Neuronal stem cell (in vitro differentiated cells): ENCODE results near the gene KRT9.
"Not testable (repeated sequence)": the region's sequence is repeated elsewhere in the genome, so short reads cannot be mapped to it uniquely, and the experiment has no call there.

Experiments used
- DNase-seq: peaks from one replicate; pipeline ENCODE4 v3.0.0-alpha.2; 2013; ENCODE audit warnings: low spot score
- H2AFZ ChIP-seq: one replicate; pipeline ENCODE4 v1.6.1; 2013; ENCODE audit warnings: mild to moderate bottlenecking, low read length, inconsistent platforms
- H2AK5ac ChIP-seq: 2 replicates; pipeline ENCODE4 v1.6.1; 2013; ENCODE audit warnings: low read depth, mild to moderate bottlenecking, inconsistent platforms, low read length, moderate library complexity, mixed read lengths
- H2BK120ac ChIP-seq: 2 replicates; pipeline ENCODE4 v1.6.1; 2013; ENCODE audit warnings: low read depth, mild to moderate bottlenecking, inconsistent platforms, low read length, moderate library complexity, mixed read lengths
- H2BK12ac ChIP-seq: one replicate; pipeline ENCODE4 v1.6.1; 2013; ENCODE audit warnings: low read length, inconsistent platforms
- H2BK15ac ChIP-seq: 2 replicates; pipeline ENCODE4 v1.6.1; 2013; ENCODE audit warnings: mild to moderate bottlenecking, low read length, inconsistent platforms, mixed read lengths
- H2BK5ac ChIP-seq: one replicate; pipeline ENCODE4 v1.6.1; 2013; ENCODE audit warnings: inconsistent platforms, mild to moderate bottlenecking, low read length, moderate library complexity
- H3K14ac ChIP-seq: one replicate; pipeline ENCODE4 v1.6.1; 2013; ENCODE audit warnings: low read length, inconsistent platforms
- H3K18ac ChIP-seq: 2 replicates; pipeline ENCODE4 v1.6.1; 2013; ENCODE audit warnings: low read length, inconsistent platforms
- H3K23ac ChIP-seq: 2 replicates; pipeline ENCODE4 v1.6.1; 2013; ENCODE audit warnings: low read depth, mild to moderate bottlenecking, mixed read lengths, low read length, inconsistent platforms; ENCODE audit not compliant: poor library complexity
- H3K27ac ChIP-seq: replicated peaks from 3 replicates; pipeline ENCODE4 v1.5.1; 2013; ENCODE audit warnings: low read length, inconsistent platforms
- H3K27me3 ChIP-seq, 3 experiments: 2 replicates each; pipeline ENCODE4 v1.6.1; 2013; ENCODE audit warnings: low read length in 3 of 3, mild to moderate bottlenecking in 2 of 3, inconsistent platforms in 1 of 3, low read depth in 1 of 3, mixed read lengths in 1 of 3, moderate library complexity in 1 of 3; ENCODE audit not compliant: control insufficient read depth in 3 of 3, insufficient read depth in 3 of 3
- H3K36me3 ChIP-seq, 2 donors: replicated peaks in 1 of 2; 2 replicates each; pipeline ENCODE4 v1.6.1; 2013; ENCODE audit warnings: low read length in 2 of 2; ENCODE audit not compliant: control insufficient read depth in 2 of 2, insufficient read depth in 2 of 2
- H3K4ac ChIP-seq: 2 replicates; pipeline ENCODE4 v1.6.1; 2013; ENCODE audit warnings: inconsistent platforms, mild to moderate bottlenecking, low read length, moderate library complexity
- H3K4me1 ChIP-seq, 2 donors: 1 replicate in 1 of 2; 2 replicates in 1 of 2; pipeline ENCODE4 v1.6.1; 2013; ENCODE audit warnings: low read length in 2 of 2, low read depth in 1 of 2; ENCODE audit not compliant: control insufficient read depth in 2 of 2, insufficient read depth in 1 of 2
- H3K4me2 ChIP-seq: one replicate; pipeline ENCODE4 v1.6.1; 2013; ENCODE audit warnings: mild to moderate bottlenecking, low read length, inconsistent platforms; ENCODE audit not compliant: insufficient read depth, poor library complexity, severe bottlenecking
- H3K4me3 ChIP-seq, 2 donors: 2 replicates each; pipeline ENCODE4 v1.5.1; 2013; ENCODE audit warnings: low read length in 2 of 2, mild to moderate bottlenecking in 2 of 2, inconsistent platforms in 1 of 2, moderate library complexity in 1 of 2
- H3K79me1 ChIP-seq: one replicate; pipeline ENCODE4 v1.6.1; 2013; ENCODE audit warnings: low read depth, mild to moderate bottlenecking, inconsistent platforms, low read length, moderate library complexity
- H3K9ac ChIP-seq: one replicate; pipeline ENCODE4 v1.6.1; 2013; ENCODE audit warnings: mild to moderate bottlenecking, low read depth, low read length, inconsistent platforms; ENCODE audit not compliant: poor library complexity
- H3K9me3 ChIP-seq, 2 donors: replicated peaks in 1 of 2; 2 replicates each; pipeline versions ENCODE3 to v1.6.1; 2013; ENCODE audit warnings: low read length in 2 of 2, mild to moderate bottlenecking in 2 of 2, inconsistent platforms in 1 of 2, low read depth in 1 of 2, mixed read lengths in 1 of 2, moderate library complexity in 1 of 2; ENCODE audit not compliant: control insufficient read depth in 2 of 2, insufficient read depth in 1 of 2
- H4K8ac ChIP-seq: one replicate; pipeline ENCODE4 v1.6.1; 2013; ENCODE audit warnings: low read depth, mild to moderate bottlenecking, inconsistent platforms, low read length, moderate library complexity
- H4K91ac ChIP-seq: one replicate; pipeline ENCODE4 v1.6.1; 2013; ENCODE audit warnings: low read length, low read depth, mild to moderate bottlenecking, inconsistent platforms; ENCODE audit not compliant: poor library complexity
- WGBS, 2 donors: extraction: QIAGEN DNeasy Blood & Tissue Kit; methylation state at CpG; one replicate each; pipeline ENCODE4 v1.1.7; 2013; ENCODE audit warnings: missing lambda C conversion rate in 2 of 2, mixed read lengths in 1 of 2; ENCODE audit not compliant: insufficient read length in 2 of 2, insufficient replicate concordance in 1 of 2; ENCODE audit errors: extremely low coverage in 2 of 2; 5-methylcytosine and 5-hydroxymethylcytosine counted together

Gene KRT9

GRCh38 chr17:41617698-41618097 lies 45.8 kb upstream of the KRT9 start:
- no peak overlapping the region for H4K91ac ChIP-seq
- H4K8ac ChIP-seq: peak overlapping the region; percentile 1
- DNase-seq: no peak
- peak overlapping the region; percentile 100 for H2AK5ac ChIP-seq
- H3K79me1 ChIP-seq: no peaks in the 10 kb centered on the region
- no peak overlapping the region for H2BK120ac ChIP-seq
- no peaks in the 10 kb centered on the region for H3K36me3 ChIP-seq
- peak overlapping the region; percentile 44 for H2BK5ac ChIP-seq
- peaks cover 0 to 2% (median 0%) of the 10 kb centered on the region in 3 experiments for H3K27me3 ChIP-seq
- H3K23ac ChIP-seq: no peak overlapping the region
- H2BK15ac ChIP-seq: peak overlapping the region; percentile 40
- H3K4me2 ChIP-seq: no peak overlapping the region
- peak overlapping the region; percentile 4 for H3K14ac ChIP-seq
- H3K4ac ChIP-seq: no peak overlapping the region
- peaks cover 0 to 11% of the 10 kb centered on the region in 2 donors for H3K4me1 ChIP-seq
- peak overlapping the region; percentile 44 for H3K18ac ChIP-seq
- H2BK12ac ChIP-seq: peak overlapping the region; percentile 41
- H3K27ac ChIP-seq: no peak overlapping the region
- H3K9ac ChIP-seq: peak overlapping the region; percentile 60
- H3K4me3 ChIP-seq: no peak overlapping the region
- no peak overlapping the region for H2AFZ ChIP-seq
- WGBS, 2 donors: no CpG with 5 or more reads among the region's 11 CpGs
- no peaks in the 10 kb centered on the region for H3K9me3 ChIP-seq

- Histone ChIP-seq H4K91ac (peak overlapping the region; percentile 97), H3K27me3 (no peaks in the 10 kb centered on the region), H2AFZ (no peak overlapping the region), H3K23ac (no peak overlapping the region), H3K14ac (no peak overlapping the region), H3K4ac (no peak overlapping the region), H3K18ac (peak overlapping the region; percentile 83), H3K4me1 (peaks cover 0 to 11% of the 10 kb centered on the region in 2 donors), H3K79me1 (no peaks in the 10 kb centered on the region), H4K8ac (peak overlapping the region; percentile 93), H2BK15ac (peak overlapping the region; percentile 40), H3K4me3 (no peak overlapping the region), H3K9ac (peak overlapping the region; percentile 81), H2BK120ac (peak overlapping the region; percentile 10), H3K27ac (no peak overlapping the region), H3K9me3 (no peaks in the 10 kb centered on the region), H2BK5ac (peak overlapping the region; percentile 44), H2BK12ac (peak overlapping the region; percentile 49), H3K4me2 (no peak overlapping the region), H3K36me3 (no peaks in the 10 kb centered on the region), H2AK5ac (peak overlapping the region; percentile 100)
- WGBS, 2 donors: no CpG with 5 or more reads among the region's 3 CpGs
- no peak for DNase-seq
Measured at GRCh38 chr17:41617136-41617535, 45.3 kb upstream of the KRT9 start.

GRCh38 chr17:41616486-41616885 lies 44.6 kb upstream of the KRT9 start:
- H3K4me3 ChIP-seq, H3K9me3 ChIP-seq, H2BK5ac ChIP-seq, H3K4ac ChIP-seq, H3K79me1 ChIP-seq, H3K9ac ChIP-seq, H3K27ac ChIP-seq, H3K4me2 ChIP-seq, H2AFZ ChIP-seq, H3K27me3 ChIP-seq, H3K36me3 ChIP-seq, H3K23ac ChIP-seq, H3K14ac ChIP-seq, DNase-seq: not testable (repeated sequence)
- H3K4me1 ChIP-seq: peaks cover 0 to 11% of the 10 kb centered on the region in 2 donors
- peak overlapping the region; percentile 10 for H2BK120ac ChIP-seq
- peak overlapping the region; percentile 83 for H3K18ac ChIP-seq
- H2AK5ac ChIP-seq: peak overlapping the region; percentile 100
- peak overlapping the region; percentile 46 for H2BK12ac ChIP-seq
- H4K8ac ChIP-seq: peak overlapping the region; percentile 93
- H2BK15ac ChIP-seq: peak overlapping the region; percentile 40
- WGBS, 2 donors: no CpG with 5 or more reads among the region's 4 CpGs
- peak overlapping the region; percentile 97 for H4K91ac ChIP-seq

GRCh38 chr17:41615454-41615853 lies 43.6 kb upstream of the KRT9 start:
- Histone ChIP-seq H3K4me3 (no peak overlapping the region), H2BK120ac (no peak overlapping the region), H3K4me1 (peaks cover 0 to 11% of the 10 kb centered on the region in 2 donors), H3K79me1 (no peaks in the 10 kb centered on the region), H2BK12ac (no peak overlapping the region), H3K27me3 (no peaks in the 10 kb centered on the region), H2AFZ (no peak overlapping the region), H3K18ac (no peak overlapping the region), H3K4ac (no peak overlapping the region), H3K9ac (no peak overlapping the region), H2BK5ac (no peak overlapping the region), H3K36me3 (no peaks in the 10 kb centered on the region), H3K14ac (no peak overlapping the region), H4K8ac (no peak overlapping the region), H3K4me2 (no peak overlapping the region), H2AK5ac (peak overlapping the region; percentile 66), H3K27ac (no peak overlapping the region), H3K9me3 (no peaks in the 10 kb centered on the region), H3K23ac (no peak overlapping the region), H4K91ac (no peak overlapping the region), H2BK15ac (no peak overlapping the region)
- WGBS, 2 donors: no CpG with 5 or more reads among the region's 7 CpGs
- no peak for DNase-seq
